Activated T-cell treated with anti-CD3 and anti-CD28 coated beads for 24 hours (primary cell): ENCODE data around the gene CACNA1S.

ENCODE experiments used
- DNase-seq: peaks from one replicate; pipeline ENCODE4 v3.0.0-alpha.2; 2020; ENCODE audit warnings: low read depth

The CACNA1S gene

GRCh38 chr1:201032408-201032807, 79.8 kb downstream of the CACNA1S start:
- no peak for DNase-seq

- no peak for DNase-seq
Measured at GRCh38 chr1:201028461-201028889, 83.8 kb downstream of the CACNA1S start.

GRCh38 chr1:201026836-201027235, 85.4 kb downstream of the CACNA1S start:
- no peak for DNase-seq

GRCh38 chr1:201026234-201026633, 86.0 kb downstream of the CACNA1S start:
- no peak for DNase-seq

GRCh38 chr1:201025571-201026002, 86.6 kb downstream of the CACNA1S start:
- DNase-seq = no peak

GRCh38 chr1:201024625-201024998, 87.6 kb downstream of the CACNA1S start:
- no peak for DNase-seq

GRCh38 chr1:201023920-201024624, 88.2 kb downstream of the CACNA1S start:
- no peak for DNase-seq

- peak; percentile 85 for DNase-seq
Measured at GRCh38 chr1:201023517-201023902, 88.7 kb downstream of the CACNA1S start, which contains the start of gene KIF21B. Gene KIF21B, minus strand, starts transcription at chr1:201023714. Its CDS starts 331 bp downstream, at chr1:201023383.

GRCh38 chr1:201022820-201023516, 89.3 kb downstream of the CACNA1S start:
- peak; percentile 30 for DNase-seq

- no peak for DNase-seq
Measured at GRCh38 chr1:201022493-201022819, 89.8 kb downstream of the CACNA1S start.

GRCh38 chr1:201021630-201022492, 90.4 kb downstream of the CACNA1S start:
- no peak for DNase-seq

GRCh38 chr1:201020721-201021629, 91.3 kb downstream of the CACNA1S start:
- no peak for DNase-seq

GRCh38 chr1:201020040-201020591, 92.1 kb downstream of the CACNA1S start:
- DNase-seq = no peak

GRCh38 chr1:201019321-201019977, 92.8 kb downstream of the CACNA1S start:
- peak; percentile 78 for DNase-seq

GRCh38 chr1:201017828-201018163, 94.4 kb downstream of the CACNA1S start:
- DNase-seq = no peak

GRCh38 chr1:201016943-201017827, 95.0 kb downstream of the CACNA1S start:
- DNase-seq = no peak

- DNase-seq = no peak
Measured at GRCh38 chr1:201016211-201016651, 96.0 kb downstream of the CACNA1S start.

- DNase-seq = no peak
Measured at GRCh38 chr1:201015551-201016091, 96.6 kb downstream of the CACNA1S start.

GRCh38 chr1:201014816-201015200, 97.4 kb downstream of the CACNA1S start:
- no peak for DNase-seq
